ENCODE results near the gene VMAC. TPM values are rescaled to one million over a fixed set of nuclear protein-coding genes. Genes with fewer than 3 reads are reported as not detected.

Gene VMAC
- total RNA-seq: 8.6 and 11.1 TPM in 2 replicates

GRCh38 chr19:5904352-5905113, at the start of gene VMAC:
TSS of gene VMAC (plus strand) at chr19:5904872. CDS start at chr19:5904891, 19 bp downstream.

DNA sequence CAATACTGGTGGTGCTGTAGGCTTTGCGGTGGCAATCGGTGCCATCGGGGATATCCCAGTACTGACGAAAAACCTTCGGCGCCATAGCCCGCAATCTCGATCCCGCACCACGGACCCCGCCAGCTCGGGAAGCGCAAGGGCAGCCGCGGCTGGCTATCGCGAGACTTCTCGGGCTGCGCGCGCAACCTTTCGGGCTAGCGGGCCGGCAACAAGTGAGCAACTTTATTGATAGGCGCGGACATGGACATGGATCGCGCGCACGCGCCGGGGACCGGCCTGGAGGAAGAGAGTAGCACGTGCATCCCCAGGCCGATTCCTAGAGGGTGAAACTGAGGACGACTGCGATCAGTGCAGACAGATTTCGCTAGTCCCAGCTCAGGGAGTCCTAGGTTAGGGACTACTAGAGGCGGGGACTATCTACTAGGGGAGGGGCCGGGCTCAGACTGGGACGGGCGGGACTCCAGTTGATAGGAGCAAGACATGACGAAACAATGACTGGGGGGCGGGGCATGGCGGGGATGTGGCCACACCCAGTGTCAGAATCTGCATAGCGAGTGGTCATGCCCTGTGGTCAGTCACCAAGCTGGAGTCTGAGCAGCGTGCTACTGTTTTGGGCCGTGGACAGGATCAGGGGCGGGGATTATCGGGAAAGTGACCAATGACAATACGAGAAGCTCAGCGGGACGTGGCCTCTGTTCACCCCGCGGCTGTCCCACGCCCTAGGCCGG, 884 bp upstream of the VMAC start, which contains the start of gene NDUFA11:
Gene NDUFA11, minus strand, starts transcription at position 167 of the 728 bp plus-strand sequence. Its CDS starts 82 bp downstream, at position 85.

GRCh38 chr19:5913739-5914357, 9.2 kb downstream of the VMAC start, which contains the start of gene CAPS:
TSS of gene CAPS (plus strand) at chr19:5914254. CDS start at chr19:5914407, 153 bp downstream.

Other genes with a start within 250 kb of the VMAC start
- 28.1 and 29.5 TPM in 2 replicates for gene MICOS13, start 224.4 kb upstream of the VMAC start, total RNA-seq
- gene HSD11B1L, start 223.8 kb upstream of the VMAC start, total RNA-seq: 10.9 and 27.3 TPM in 2 replicates
- 387 and 403 TPM in 2 replicates for gene RPL36, start 214.6 kb upstream of the VMAC start, total RNA-seq
- 107 and 126 TPM in 2 replicates for gene LONP1, start 184.7 kb upstream of the VMAC start, total RNA-seq
- not detected in 2 replicates for gene CATSPERD, start 184.2 kb upstream of the VMAC start, total RNA-seq
- 0.44 and 0.50 TPM in 2 replicates for gene PRR22, start 120.1 kb upstream of the VMAC start, total RNA-seq
- gene DUS3L, start 113.7 kb upstream of the VMAC start, total RNA-seq: 23.3 and 27.6 TPM in 2 replicates
- gene NRTN, start 99.8 kb upstream of the VMAC start, total RNA-seq: 0.50 TPM in 1 of 2 replicates, not detected in the other
- not detected in 2 replicates for gene FUT6, start 65.2 kb upstream of the VMAC start, total RNA-seq
- gene FUT3, start 53.4 kb upstream of the VMAC start, total RNA-seq: not detected in 2 replicates
- gene FUT5, start 34.3 kb upstream of the VMAC start, total RNA-seq: not detected in 2 replicates
- gene NDUFA11, start 1.1 kb upstream of the VMAC start, total RNA-seq: 290 and 337 TPM in 2 replicates
- gene CAPS, start 9.4 kb downstream of the VMAC start, total RNA-seq: 4.9 and 6.0 TPM in 2 replicates
- 52.1 and 76.6 TPM in 2 replicates for gene RANBP3, start 73.3 kb downstream of the VMAC start, total RNA-seq
- gene RFX2, start 205.6 kb downstream of the VMAC start, total RNA-seq: 9.0 and 12.1 TPM in 2 replicates
- gene ACSBG2, start 230.8 kb downstream of the VMAC start, total RNA-seq: not detected in 2 replicates